Kidney (tissue), 14 donors: ENCODE data around the gene HOXD11. TPM values are rescaled to one million over a fixed set of nuclear protein-coding genes. Genes with fewer than 3 reads are reported as not detected.

Experiments used
- DNase-seq, 5 donors: peaks; one replicate each; pipeline ENCODE4 v3.0.0-alpha.2; 2013 to 2020
- FAIRE-seq: peaks from 2 replicates; lab custom pipeline; 2012; peaks lifted over from hg19 to GRCh38; lab: Jason Lieb, UNC
- H3K27ac ChIP-seq, 2 donors: one replicate each; pipeline ENCODE4 v1.7.0; 2013; ENCODE audit warnings: low read depth in 2 of 2, low read length in 2 of 2, inconsistent platforms in 1 of 2
- H3K27me3 ChIP-seq: one replicate; pipeline ENCODE4 v1.7.1; 2013; ENCODE audit warnings: low read length, inconsistent platforms; ENCODE audit not compliant: control insufficient read depth, insufficient read depth
- H3K36me3 ChIP-seq, 3 donors: one replicate each; pipeline versions ENCODE4 v1.7.0 to v1.7.1; 2013; ENCODE audit warnings: low read length in 3 of 3, control low read depth in 1 of 3, inconsistent platforms in 1 of 3; ENCODE audit not compliant: insufficient read depth in 3 of 3, control insufficient read depth in 2 of 3
- H3K4me1 ChIP-seq, 3 donors: one replicate each; pipeline versions ENCODE4 v1.7.0 to v1.7.1; 2013; ENCODE audit warnings: low read length in 3 of 3, inconsistent platforms in 1 of 3, low read depth in 1 of 3; ENCODE audit not compliant: control insufficient read depth in 2 of 3, insufficient read depth in 2 of 3
- H3K4me3 ChIP-seq, 3 donors: one replicate each; pipeline versions ENCODE4 v1.7.0 to v1.8.1; 2013; ENCODE audit warnings: low read length in 3 of 3, control low read depth in 1 of 3, inconsistent platforms in 1 of 3
- H3K9ac ChIP-seq, 3 donors: one replicate each; pipeline versions ENCODE4 v1.7.0 to v1.7.1; 2013; ENCODE audit warnings: low read length in 3 of 3, control low read depth in 1 of 3, inconsistent platforms in 1 of 3
- H3K9me3 ChIP-seq, 3 donors: one replicate each; pipeline versions ENCODE4 v1.7.0 to v1.7.1; 2013; ENCODE audit warnings: low read length in 3 of 3, control low read depth in 1 of 3, inconsistent platforms in 1 of 3; ENCODE audit not compliant: control insufficient read depth in 2 of 3, insufficient read depth in 1 of 3
- intact Hi-C: fragments of 100-400 bp; cut with DNase I; formaldehyde crosslinking; loops from one replicate; pipeline ENCODE4 v1.11.1; 2022
- polyA plus RNA-seq: library from polyadenylated mRNA; stranded (reverse); fragments of 350-450 nt; fragmentation: Illumina TruSeq; extraction: RNeasy Lipid Tissue Mini Kit (QIAGEN cat#74804); gene quantifications from one replicate; pipeline ENCODE4 v1.2.3, GENCODE V29; 2014; ENCODE audit warnings: low read depth, low replicate concordance; ENCODE audit not compliant: insufficient read depth
- total RNA-seq: library from RNA; stranded (reverse); fragmentation: NEBNext Ultra II Directional; extraction: Animal tissue kit (Norgen Biotek cat#: 25700); gene quantifications from one replicate; pipeline ENCODE4 v1.2.1, GENCODE V29; 2021
- TF ChIP-seq, protein P1 (sequence below): IDR thresholded peaks from 3 replicates; pipeline ENCODE4 v1.5.1; 2012; ENCODE audit warnings: mild to moderate bottlenecking, moderate library complexity, borderline replicate concordance; ENCODE audit not compliant: insufficient read depth; ENCODE audit errors: extremely low read depth
- donor health status: control.
- donor health status: control.
- donor health status: control.
- donor health status: control.
- donor health status: control.
- donor health status: DM: yes; HTN: yes; CAD: no.
- donor health status: Normal renal cell carcinoma (clear cell type).

The HOXD11 gene
- total and polyA plus RNA-seq, 2 donors from 2014 or later = 5.8 to 15.9 TPM

DNA sequence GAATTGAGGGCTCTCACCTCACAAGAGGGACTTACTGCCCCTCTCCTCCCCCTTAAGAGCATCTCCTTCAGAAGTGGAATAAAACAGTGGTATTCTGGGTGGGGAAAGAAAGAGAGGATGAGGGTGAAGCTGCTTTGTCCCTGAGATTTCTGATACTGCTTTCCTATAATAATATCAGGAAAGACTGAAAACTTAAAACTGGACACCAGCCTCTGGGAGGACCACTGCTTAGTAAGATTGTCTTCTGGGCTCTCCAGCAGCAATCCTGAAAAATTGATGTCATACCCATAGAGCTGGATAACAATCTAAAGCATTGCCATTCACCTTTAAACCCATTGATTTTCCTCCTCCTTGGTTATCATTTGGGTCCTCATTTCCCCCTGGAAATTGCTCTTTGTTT, 39.6 kb downstream of the HOXD11 start:
- FAIRE-seq = no peak
- H3K36me3 ChIP-seq = no peaks in the 10 kb centered on the region

DNA sequence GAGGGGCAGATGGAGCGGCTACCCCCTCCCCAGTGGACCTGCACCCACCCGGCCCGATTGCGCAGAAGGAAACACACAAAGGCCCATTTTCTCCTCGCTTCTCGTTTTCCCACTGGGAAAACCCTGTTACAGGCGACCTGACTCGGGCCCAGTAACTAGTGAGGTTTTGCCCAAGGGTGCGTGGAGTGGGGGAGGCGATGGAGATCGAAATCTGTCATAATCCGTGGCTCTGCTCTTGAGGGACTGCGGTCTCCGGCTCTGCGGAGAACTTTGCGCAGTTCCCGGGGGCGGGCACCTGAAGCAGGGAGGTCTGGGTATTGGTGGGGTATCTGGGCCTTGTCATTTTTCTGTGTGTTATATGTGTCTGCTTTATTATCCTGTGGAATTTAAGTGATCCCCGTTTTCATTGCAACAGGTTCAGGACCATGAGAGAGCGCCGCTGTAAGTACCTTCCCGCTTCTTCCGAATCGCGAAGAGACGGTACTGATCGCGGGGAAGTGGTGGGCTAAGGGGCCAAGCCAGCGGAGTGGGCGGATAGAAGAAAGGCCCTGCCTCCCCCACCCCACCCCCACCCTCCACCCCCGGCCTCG, 40.2 kb downstream of the HOXD11 start:
- DNase-seq = peak in 1 of 5 donors; percentile 62
- FAIRE-seq = no peak
- H3K4me3 ChIP-seq = peak overlapping the region; percentile 32 to 61 (median 47)
- peak overlapping the region; percentile 54 to 81 for H3K27ac ChIP-seq
- H3K36me3 ChIP-seq = no peaks in the 10 kb centered on the region
- peak overlapping the region; percentile 40 to 49 (median 43) for H3K9ac ChIP-seq
- no peaks in the 10 kb centered on the region for H3K9me3 ChIP-seq
- peaks cover 12 to 20% (median 12%) of the 10 kb centered on the region in 3 donors for H3K4me1 ChIP-seq
- no peaks in the 10 kb centered on the region for H3K27me3 ChIP-seq
- TF ChIP-seq, protein P1, sequence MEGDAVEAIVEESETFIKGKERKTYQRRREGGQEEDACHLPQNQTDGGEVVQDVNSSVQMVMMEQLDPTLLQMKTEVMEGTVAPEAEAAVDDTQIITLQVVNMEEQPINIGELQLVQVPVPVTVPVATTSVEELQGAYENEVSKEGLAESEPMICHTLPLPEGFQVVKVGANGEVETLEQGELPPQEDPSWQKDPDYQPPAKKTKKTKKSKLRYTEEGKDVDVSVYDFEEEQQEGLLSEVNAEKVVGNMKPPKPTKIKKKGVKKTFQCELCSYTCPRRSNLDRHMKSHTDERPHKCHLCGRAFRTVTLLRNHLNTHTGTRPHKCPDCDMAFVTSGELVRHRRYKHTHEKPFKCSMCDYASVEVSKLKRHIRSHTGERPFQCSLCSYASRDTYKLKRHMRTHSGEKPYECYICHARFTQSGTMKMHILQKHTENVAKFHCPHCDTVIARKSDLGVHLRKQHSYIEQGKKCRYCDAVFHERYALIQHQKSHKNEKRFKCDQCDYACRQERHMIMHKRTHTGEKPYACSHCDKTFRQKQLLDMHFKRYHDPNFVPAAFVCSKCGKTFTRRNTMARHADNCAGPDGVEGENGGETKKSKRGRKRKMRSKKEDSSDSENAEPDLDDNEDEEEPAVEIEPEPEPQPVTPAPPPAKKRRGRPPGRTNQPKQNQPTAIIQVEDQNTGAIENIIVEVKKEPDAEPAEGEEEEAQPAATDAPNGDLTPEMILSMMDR = no peak
- intact Hi-C loops = loop anchor here (10.0 kb wide), 2 partner anchors 307 to 407 kb away; no protein-coding TSS in a partner anchor

More for the DNA sequence above, 39.6 kb downstream of the HOXD11 start:
- TF ChIP-seq, protein P1 = no peak
- H3K9ac ChIP-seq = peak overlapping the region; percentile 40 to 49 (median 43)
- DNase-seq = no peak
- H3K4me3 ChIP-seq = peak overlapping the region; percentile 32 to 61 (median 47)
- no peaks in the 10 kb centered on the region for H3K9me3 ChIP-seq
- no peaks in the 10 kb centered on the region for H3K27me3 ChIP-seq
- peak overlapping the region; percentile 64 to 81 for H3K27ac ChIP-seq
- intact Hi-C loops = loop anchor here (10.0 kb wide), 2 partner anchors 308 to 408 kb away; no protein-coding TSS in a partner anchor
- H3K4me1 ChIP-seq = peaks cover 12 to 24% (median 15%) of the 10 kb centered on the region in 3 donors

DNA sequence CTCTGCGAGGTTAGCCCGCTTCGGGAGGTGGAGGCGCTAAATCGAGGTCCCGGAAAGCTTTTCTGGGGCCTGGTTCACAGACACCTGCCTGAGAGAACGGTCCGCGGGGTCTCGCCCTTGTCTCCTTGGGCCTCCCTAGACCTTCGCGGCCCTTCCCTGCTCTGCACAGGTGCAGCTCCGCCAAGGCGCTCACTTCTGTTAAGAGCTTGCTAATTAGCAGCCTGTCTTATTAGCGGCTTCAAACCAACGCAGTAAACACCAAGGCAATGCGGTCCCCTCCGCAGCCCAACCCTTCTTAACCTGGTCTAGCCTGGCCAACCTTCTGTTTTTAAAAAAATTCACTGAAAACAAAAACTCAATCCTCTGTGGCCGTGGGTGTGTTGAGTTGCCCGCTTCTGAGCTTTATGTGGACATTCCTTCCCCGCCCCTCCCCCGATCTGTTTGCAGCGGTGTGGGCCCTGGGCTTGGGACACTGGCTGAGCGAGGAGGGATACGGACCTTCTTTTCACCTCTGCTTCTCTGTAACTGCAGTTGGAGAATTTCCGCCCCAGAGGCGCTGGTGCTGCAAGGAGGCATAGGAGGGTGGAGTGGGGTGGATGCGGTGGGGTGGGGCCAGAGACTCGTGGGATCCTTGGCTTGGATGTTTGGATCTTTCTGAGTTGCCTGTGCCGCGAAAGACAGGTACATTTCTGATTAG, 40.9 kb downstream of the HOXD11 start:
- Histone ChIP-seq H3K9ac (peak overlapping the region in 2 of 3 donors; percentile 27 to 78), H3K27ac (peak overlapping the region; percentile 89 to 93), H3K9me3 (no peaks in the 10 kb centered on the region), H3K36me3 (no peaks in the 10 kb centered on the region), H3K27me3 (no peaks in the 10 kb centered on the region), H3K4me3 (peak overlapping the region; percentile 11 to 75 (median 44)), H3K4me1 (peaks cover 10 to 16% (median 10%) of the 10 kb centered on the region in 3 donors)
- FAIRE-seq = no peak
- DNase-seq = peak in 4 of 5 donors; percentile 78 to 90 (median 84)
- intact Hi-C loops = loop anchor here (10.0 kb wide), 2 partner anchors 307 to 407 kb away; no protein-coding TSS in a partner anchor
- TF ChIP-seq, protein P1 = no peak
